ENCODE measurements around the gene JMJD4.

Gene JMJD4

GRCh38 chr1:227768640-227769039 lies 33.5 kb upstream of the JMJD4 start:
- DNase-seq: no peak

GRCh38 chr1:227768125-227768439 lies 33.0 kb upstream of the JMJD4 start:
- DNase-seq: no peak

GRCh38 chr1:227767401-227768124 lies 32.5 kb upstream of the JMJD4 start:
- no peak for DNase-seq

- no peak for DNase-seq
These were observed 31.7 kb upstream of the JMJD4 start for GRCh38 chr1:227766653-227767277.

- peak; percentile 68 to 76 for DNase-seq
These were observed 31.0 kb upstream of the JMJD4 start for GRCh38 chr1:227766015-227766634.

GRCh38 chr1:227765261-227766014 lies 30.3 kb upstream of the JMJD4 start:
- DNase-seq: no peak

- no peak for DNase-seq
These were observed 28.9 kb upstream of the JMJD4 start for GRCh38 chr1:227764019-227764391.

GRCh38 chr1:227763246-227764018 lies 28.3 kb upstream of the JMJD4 start:
- no peak for DNase-seq

GRCh38 chr1:227762231-227762911 lies 27.3 kb upstream of the JMJD4 start:
- peak; percentile 84 to 89 for DNase-seq

GRCh38 chr1:227761621-227762230 lies 26.6 kb upstream of the JMJD4 start:
- DNase-seq: no peak

- no peak for DNase-seq
These were observed 25.3 kb upstream of the JMJD4 start for GRCh38 chr1:227760377-227760776.

- no peak for DNase-seq
These were observed 24.5 kb upstream of the JMJD4 start for GRCh38 chr1:227759341-227760300.

GRCh38 chr1:227758366-227758765 lies 23.3 kb upstream of the JMJD4 start:
- DNase-seq: peak in 1 of 2 experiments; percentile 34

- no peak for DNase-seq
These were observed 22.7 kb upstream of the JMJD4 start for GRCh38 chr1:227757781-227758180.

GRCh38 chr1:227756172-227756959 lies 21.3 kb upstream of the JMJD4 start:
- no peak for DNase-seq

GRCh38 chr1:227754958-227755357 lies 19.9 kb upstream of the JMJD4 start:
- no peak for DNase-seq

GRCh38 chr1:227753999-227754711 lies 19.1 kb upstream of the JMJD4 start:
- no peak for DNase-seq

- no peak for DNase-seq
These were observed 15.0 kb upstream of the JMJD4 start for GRCh38 chr1:227749916-227750710.

All from activated CD4-positive, alpha-beta T cell treated with anti-CD3 and anti-CD28 coated beads, Interleukin-2, amount 50 U/mL, for 48 hours (primary cell).